Caco-2 (cell line): ENCODE data around the gene C9orf78. TPM values are rescaled to one million over a fixed set of nuclear protein-coding genes. Genes with fewer than 3 reads are reported as not detected.

Experiments used
- BruUV-seq: library from RNA; stranded (reverse); fragments of 400-500 nt; replicated peaks from 2 replicates; lab custom pipeline; 2021; lab: Mats Ljungman, UMichigan
- CTCF ChIA-PET: fragments of 300-600 bp; sonication (Branson Sonifier 250); formaldehyde crosslinking; loops from one replicate; lab custom pipeline; 2022; ENCODE audit warnings: antibody characterized with exemption; lab: Charles Lee
- POLR2A ChIA-PET: fragments of 300-600 bp; sonication (Branson Sonifier 250); formaldehyde crosslinking; loops from one replicate; lab custom pipeline; 2022; ENCODE audit warnings: antibody characterized with exemption; lab: Charles Lee
- DNase-seq, 2 experiments: peaks; one replicate each; pipeline versions ENCODE4 v3.0.0 to v3.0.0-alpha.2; 2020 to 2022
- H3K27me3 ChIP-seq: replicated peaks from 2 replicates; pipeline ENCODE4 v1.6.0; 2011; ENCODE audit warnings: low read length; ENCODE audit not compliant: control insufficient read depth, insufficient read depth
- H3K36me3 ChIP-seq: 2 replicates; pipeline ENCODE4 v1.5.1; 2011; ENCODE audit warnings: low read length; ENCODE audit not compliant: control insufficient read depth, insufficient read depth
- H3K4me1 ChIP-seq: fragments of 250-450 bp; sonication (Bioruptor Pico); 2 replicates; pipeline ENCODE4 v1.5.1; 2020; ENCODE audit warnings: mild to moderate bottlenecking
- H3K4me3 ChIP-seq: 2 replicates; pipeline ENCODE4 v1.5.1; 2011; ENCODE audit warnings: low read depth, mild to moderate bottlenecking, control low read depth, low read length
- H3K9me3 ChIP-seq: fragments of 250-450 bp; sonication (Bioruptor Pico); 2 replicates; pipeline ENCODE4 v1.5.1; 2020; ENCODE audit warnings: mild to moderate bottlenecking, moderate library complexity
- H3K27ac Mint-ChIP-seq: one replicate; pipeline ENCODE4 v1.8.0; 2022; ENCODE audit warnings: mixed read lengths; ENCODE audit not compliant: unreplicated experiment
- H3K27me3 Mint-ChIP-seq: one replicate; pipeline ENCODE4 v1.8.0; 2022; ENCODE audit warnings: mixed read lengths; ENCODE audit not compliant: insufficient read depth, unreplicated experiment
- H3K36me3 Mint-ChIP-seq: one replicate; pipeline ENCODE4 v1.8.0; 2022; ENCODE audit warnings: mild to moderate bottlenecking, mixed read lengths; ENCODE audit not compliant: insufficient read depth, unreplicated experiment
- H3K4me1 Mint-ChIP-seq: one replicate; pipeline ENCODE4 v1.8.0; 2022; ENCODE audit warnings: low read depth, mixed read lengths; ENCODE audit not compliant: unreplicated experiment
- H3K4me3 Mint-ChIP-seq: one replicate; pipeline ENCODE4 v1.8.0; 2022; ENCODE audit warnings: mild to moderate bottlenecking, moderate library complexity, mixed read lengths; ENCODE audit not compliant: unreplicated experiment
- H3K9me3 Mint-ChIP-seq: one replicate; pipeline ENCODE4 v1.8.0; 2022; ENCODE audit warnings: mixed read lengths; ENCODE audit not compliant: unreplicated experiment
- CTCF ChIP-seq, 2 experiments: fragments of 200-600 bp in 1 of 2; IDR thresholded peaks; 1 replicate in 1 of 2; 2 replicates in 1 of 2; pipeline versions ENCODE4 v1.5.1 to v1.8.0; 2011 to 2022; ENCODE audit warnings: antibody characterized with exemption in 1 of 2, control low read depth in 1 of 2, inconsistent platforms in 1 of 2, low read depth in 1 of 2, low read length in 1 of 2, mild to moderate bottlenecking in 1 of 2, moderate library complexity in 1 of 2; ENCODE audit not compliant: insufficient read depth in 1 of 2, severe bottlenecking in 1 of 2, unreplicated experiment in 1 of 2
- intact Hi-C: fragments of 100-400 bp; cut with micrococcal nuclease; formaldehyde crosslinking; loops from one replicate; pipeline ENCODE4 v1.10.0; 2022; ENCODE audit not compliant: unreplicated experiment
- total RNA-seq: library from RNA; stranded (reverse); gene quantifications from 2 replicates; pipeline ENCODE4 v1.2.3, GENCODE V29; 2022

Gene C9orf78
- total RNA-seq, 1 experiment from 2014 or later = 44.1 TPM

DNA sequence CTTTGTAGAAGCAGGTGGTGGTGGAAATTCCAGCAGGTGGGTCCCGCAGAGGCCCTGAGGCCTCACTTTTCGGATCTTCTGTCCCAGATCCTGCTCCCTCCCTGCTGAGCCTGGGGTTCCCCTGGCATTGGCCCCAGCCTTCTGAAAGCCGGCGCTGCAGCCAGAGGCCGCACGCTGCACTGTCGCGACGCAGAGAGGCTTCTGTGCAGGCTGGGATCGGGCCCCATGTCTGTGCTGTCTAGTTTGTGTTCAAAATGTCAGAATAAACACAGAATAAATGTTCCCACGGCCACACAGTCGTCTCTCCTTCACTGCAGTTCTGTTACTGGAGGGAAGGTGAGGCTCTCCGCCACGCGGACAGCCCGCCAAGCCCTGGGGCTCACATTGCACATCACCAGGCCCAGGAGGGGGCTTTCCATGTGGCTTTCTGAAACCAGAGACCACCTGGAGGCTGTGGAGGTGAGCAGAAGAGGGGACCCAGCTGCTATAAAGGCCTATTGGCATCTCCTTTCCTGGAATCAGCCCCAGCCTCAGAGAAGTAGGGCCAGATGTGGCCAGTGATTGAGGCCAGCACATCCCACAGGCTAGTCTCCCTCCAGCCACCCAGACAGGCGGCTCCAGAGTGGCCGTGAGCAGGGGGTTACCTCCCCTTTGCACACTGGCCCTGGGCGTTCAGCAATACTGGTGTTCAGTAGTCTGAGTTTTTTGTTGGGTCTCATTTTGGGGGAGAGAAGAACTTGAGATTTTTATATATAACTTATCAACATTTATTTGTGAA lies 46.7 kb upstream of the C9orf78 start:
- peaks cover 10% of the 10 kb centered on the region for H3K4me1 Mint-ChIP-seq
- Histone ChIP-seq H3K4me3 (no peak overlapping the region), H3K9me3 (no peaks in the 10 kb centered on the region), H3K27me3 (no peaks in the 10 kb centered on the region), H3K36me3 (no peaks in the 10 kb centered on the region), H3K4me1 (peaks cover 18% of the 10 kb centered on the region)
- POLR2A ChIA-PET = no interaction called here
- DNase-seq = no peak
- H3K9me3 Mint-ChIP-seq = no peaks in the 10 kb centered on the region
- TF ChIP-seq CTCF (IDR thresholded peaks at IDR 0.05; ENCODE audit: insufficient read depth in 1 of 2, low read depth in 1 of 2, low read length in 1 of 2, severe bottlenecking in 1 of 2, unreplicated experiment in 1 of 2) = no peak
- H3K36me3 Mint-ChIP-seq = peaks cover 6% of the 10 kb centered on the region
- intact Hi-C loops = loop anchor here (10.0 kb wide), 1 partner anchor 363 kb away; no protein-coding TSS in a partner anchor
- H3K27me3 Mint-ChIP-seq = no peaks in the 10 kb centered on the region
- no peak overlapping the region for H3K4me3 Mint-ChIP-seq
- BruUV-seq = no TSS peak
- H3K27ac Mint-ChIP-seq = no peak overlapping the region
- CTCF ChIA-PET = no interaction called here

- Mint-ChIP-seq H3K4me3 (no peak overlapping the region), H3K4me1 (peaks cover 10% of the 10 kb centered on the region), H3K36me3 (peaks cover 6% of the 10 kb centered on the region), H3K9me3 (no peaks in the 10 kb centered on the region), H3K27ac (no peak overlapping the region), H3K27me3 (no peaks in the 10 kb centered on the region)
- Histone ChIP-seq H3K9me3 (no peaks in the 10 kb centered on the region), H3K4me1 (peaks cover 13% of the 10 kb centered on the region), H3K4me3 (no peak overlapping the region), H3K36me3 (no peaks in the 10 kb centered on the region), H3K27me3 (no peaks in the 10 kb centered on the region)
- CTCF ChIA-PET = no interaction called here
- no peak for TF ChIP-seq CTCF (IDR thresholded peaks at IDR 0.05; ENCODE audit: insufficient read depth in 1 of 2, low read depth in 1 of 2, low read length in 1 of 2, severe bottlenecking in 1 of 2, unreplicated experiment in 1 of 2)
- intact Hi-C loops = loop anchor here (10.0 kb wide), 1 partner anchor 364 kb away; no protein-coding TSS in a partner anchor
- no TSS peak for BruUV-seq
- POLR2A ChIA-PET = no interaction called here
- DNase-seq = no peak
Measured at GRCh38 chr9:129880654-129881546, 45.8 kb upstream of the C9orf78 start.

GRCh38 chr9:129879991-129880653 lies 45.0 kb upstream of the C9orf78 start:
- no peak for TF ChIP-seq CTCF (IDR thresholded peaks at IDR 0.05; ENCODE audit: insufficient read depth in 1 of 2, low read depth in 1 of 2, low read length in 1 of 2, severe bottlenecking in 1 of 2, unreplicated experiment in 1 of 2)
- H3K4me3 Mint-ChIP-seq = no peak overlapping the region
- H3K4me3 ChIP-seq = no peak overlapping the region
- CTCF ChIA-PET = no interaction called here
- POLR2A ChIA-PET = no interaction called here
- intact Hi-C loops = loop anchor here (10.0 kb wide), 1 partner anchor 365 kb away; no protein-coding TSS in a partner anchor
- no peak overlapping the region for H3K27ac Mint-ChIP-seq
- no peaks in the 10 kb centered on the region for H3K9me3 ChIP-seq
- no peaks in the 10 kb centered on the region for H3K9me3 Mint-ChIP-seq
- H3K27me3 ChIP-seq = no peaks in the 10 kb centered on the region
- peaks cover 10% of the 10 kb centered on the region for H3K4me1 Mint-ChIP-seq
- no peaks in the 10 kb centered on the region for H3K36me3 Mint-ChIP-seq
- DNase-seq = no peak
- H3K4me1 ChIP-seq = peaks cover 9% of the 10 kb centered on the region
- BruUV-seq = no TSS peak
- H3K27me3 Mint-ChIP-seq = no peaks in the 10 kb centered on the region
- no peaks in the 10 kb centered on the region for H3K36me3 ChIP-seq
